ENCODE results near the gene DOHH.

GRCh38 chr19:3530389-3530788 lies 29.9 kb upstream of the DOHH start:
- no peak for TF ChIP-seq CTCF (IDR thresholded peaks at IDR 0.05; ENCODE audit: low read length)
- TF ChIP-seq EZH2 (IDR thresholded peaks at IDR 0.05; ENCODE audit: borderline replicate concordance, low read length) = no peak
